ENCODE results near the gene BTNL9. TPM values are rescaled to one million over a fixed set of nuclear protein-coding genes. Genes with fewer than 3 reads are reported as not detected.

BTNL9 gene
- total and polyA plus RNA-seq, 9 of the 15 experiments (the other 6 are each of a cell fraction or from before 2014, with no cell fraction given), result 3.7 to 86.7 (median 29.4) TPM

- WGBS (ENCODE audit: insufficient coverage, low coverage, missing lambda C conversion rate), result 63% methylated on average over 8 of the region's 9 CpGs
- Histone ChIP-seq H3K9me1 (ENCODE audit: control insufficient read depth, insufficient read depth, low read length) (no peaks in the 10 kb centered on the region), H3K79me2 (ENCODE audit: control insufficient read depth, insufficient read depth, low read length) (no peaks in the 10 kb centered on the region; the same call in 2 of the 3 replicates), H3K9me3 (replicated peaks; ENCODE audit: control insufficient read depth, insufficient read depth, low read depth, low read length) (no peaks in the 10 kb centered on the region), H4K20me1 (replicated peaks; ENCODE audit: control insufficient read depth, insufficient read depth, low read length) (no peaks in the 10 kb centered on the region), H3K27ac (ENCODE audit: extremely low read depth, low read depth, low read length) (no peak overlapping the region), H3K4me3 (no peak overlapping the region), H3K9ac (ENCODE audit: insufficient read depth in 1 of 2, low read depth in 2 of 2, low read length in 2 of 2) (no peak overlapping the region), H3K4me1 (replicated peaks in 1 of 2; ENCODE audit: control insufficient read depth in 2 of 2, insufficient read depth in 2 of 2, low read length in 2 of 2) (peaks cover 5 to 6% of the 10 kb centered on the region in 2 experiments; a peak in 2 of 5 replicates), H3K27me3 (ENCODE audit: control insufficient read depth in 2 of 2, insufficient read depth in 2 of 2, low read length in 2 of 2) (no peaks in the 10 kb centered on the region), H3K4me2 (ENCODE audit: insufficient read depth, low read length) (no peak overlapping the region), H2AFZ (ENCODE audit: low read depth, low read length) (no peak overlapping the region), H3K36me3 (ENCODE audit: control insufficient read depth, insufficient read depth, low read length) (no peaks in the 10 kb centered on the region)
- no TSS peak for BruUV-seq (replicated peaks)
- POLR2A ChIA-PET, result interaction anchor here (1.1 kb wide), 1 partner anchor 63 kb away, joined by 6 read pairs; no protein-coding TSS in a partner anchor
- no peak for ATAC-seq
- intact Hi-C loops (cut with micrococcal nuclease), result loop anchor here (10.0 kb wide), 1 partner anchor 61 kb away; no protein-coding TSS in a partner anchor
- TF ChIP-seq THRA (IDR thresholded peaks at IDR 0.05) (no peak), TEAD2 (tag; IDR thresholded peaks at IDR 0.05) (no peak), SMARCE1 (IDR thresholded peaks at IDR 0.05) (no peak), ZNF12 (CRISPR knock-in tag; IDR thresholded peaks at IDR 0.05) (no peak)
- FAIRE-seq, result no peak
- in situ Hi-C loops (cut with MboI), result loop anchor here (5.0 kb wide), 1 partner anchor 63 kb away; no protein-coding TSS in a partner anchor
- peak in 3 of 4 experiments; percentile 1 to 3 (median 2) for DNase-seq (ENCODE audit: extremely low read depth in 1 of 4, low spot score in 3 of 4)
- CTCF ChIA-PET (ENCODE audit: low intra/inter-chr PET ratio), result no interaction called here
Measured at GRCh38 chr5:181005791-181006190, 34.3 kb upstream of the BTNL9 start.
